Tibial nerve (tissue), 4 donors: ENCODE results near the gene PSMD5. TPM values are rescaled to one million over a fixed set of nuclear protein-coding genes. Genes with fewer than 3 reads are reported as not detected.

Experiments
- DNase-seq, 2 donors: peaks; one replicate each; pipeline ENCODE4 v3.0.0-alpha.2; 2019; ENCODE audit warnings: low spot score in 2 of 2
- H3K27ac ChIP-seq, 4 donors: fragments of 200-600 bp; sonication (generic) in 3 of 4; one replicate each; pipeline ENCODE4 v1.5.1; 2017 to 2019; ENCODE audit warnings: mild to moderate bottlenecking in 1 of 4
- H3K27me3 ChIP-seq, 2 donors: fragments of 200-600 bp; sonication (generic) in 1 of 2; one replicate each; pipeline versions ENCODE4 v1.5.1 to v1.6.0; 2017 to 2019
- H3K36me3 ChIP-seq, 3 donors: fragments of 200-600 bp; sonication (generic); one replicate each; pipeline ENCODE4 v1.5.1; 2018 to 2019
- H3K4me1 ChIP-seq, 4 donors: fragments of 200-600 bp; sonication (generic) in 3 of 4; one replicate each; pipeline ENCODE4 v1.5.1; 2017 to 2019
- H3K4me3 ChIP-seq, 4 donors: fragments of 200-600 bp; sonication (generic) in 3 of 4; one replicate each; pipeline ENCODE4 v1.5.1; 2017 to 2019; ENCODE audit warnings: mild to moderate bottlenecking in 1 of 4, moderate library complexity in 1 of 4
- H3K9me3 ChIP-seq, 4 donors: fragments of 200-600 bp; sonication (generic) in 3 of 4; one replicate each; pipeline ENCODE4 v1.5.1; 2017 to 2019
- CTCF ChIP-seq, 5 experiments: fragments of 200-600 bp in 3 of 5; fragments of 450-650 bp in 2 of 5; sonication (generic) in 3 of 5; IDR thresholded peaks; one replicate each; pipeline ENCODE4 v1.5.1; 2016 to 2019; ENCODE audit warnings: antibody characterized with exemption in 5 of 5, mild to moderate bottlenecking in 3 of 5, moderate library complexity in 2 of 5
- EP300 ChIP-seq, 2 donors: sonication (generic); formaldehyde crosslinking; IDR thresholded peaks; one replicate each; pipeline ENCODE4 v1.6.1; 2017; ENCODE audit warnings: antibody characterized with exemption in 2 of 2, mild to moderate bottlenecking in 1 of 2
- POLR2A ChIP-seq, 2 donors: fragments of 450-650 bp; IDR thresholded peaks; one replicate each; pipeline ENCODE4 v1.6.1; 2017; ENCODE audit warnings: antibody characterized with exemption in 2 of 2, mild to moderate bottlenecking in 2 of 2, moderate library complexity in 2 of 2
- WGBS, 2 donors: methylation state at CpG; one replicate each; pipeline ENCODE4 v1.1.5; 2018; 5-methylcytosine and 5-hydroxymethylcytosine counted together
- total RNA-seq, 4 donors: library from RNA; depleted of rRNA; stranded (reverse); fragments of >200 nt; gene quantifications; one replicate each; pipeline ENCODE4 v1.1.0, GENCODE V29; 2016

Gene PSMD5
- total RNA-seq, result 10 to 100 TPM; 33.9 to 37.7 (median 37.4) TPM

GRCh38 chr9:120842685-120843485 is at the start of gene PSMD5:
Gene PSMD5, minus strand, starts transcription at chr9:120842922. Its CDS starts 13 bp downstream, at chr9:120842909.
- Histone ChIP-seq H3K4me1 (peaks cover 0 to 37% (median 11%) of the 10 kb centered on the region in 4 donors), H3K27me3 (no peaks in the 10 kb centered on the region), H3K27ac (peak within 1 kb of the TSS; percentile 85 to 98 (median 92)), H3K4me3 (peak within 1 kb of the TSS; percentile 52 to 95 (median 80)), H3K9me3 (no peaks in the 10 kb centered on the region), H3K36me3 (peaks cover 0 to 18% (median 0%) of the 10 kb centered on the region in 3 donors)
- peak; percentile 72 to 80 for TF ChIP-seq POLR2A (IDR thresholded peaks at IDR 0.05)
- peak in 1 of 5 experiments; percentile 57 for TF ChIP-seq CTCF (IDR thresholded peaks at IDR 0.05)
- peak; percentile 89 to 95 for TF ChIP-seq EP300 (IDR thresholded peaks at IDR 0.05)
- 2 to 4% methylated on average over 53 of the region's 62 CpGs for WGBS, 2 donors
- peak; percentile 96 for DNase-seq

GRCh38 chr9:120891884-120892747 is 49.4 kb upstream of the PSMD5 start:
- TF ChIP-seq CTCF (IDR thresholded peaks at IDR 0.05) (no peak), POLR2A (IDR thresholded peaks at IDR 0.05) (no peak), EP300 (IDR thresholded peaks at IDR 0.05) (no peak)
- Histone ChIP-seq H3K9me3 (no peaks in the 10 kb centered on the region), H3K27me3 (no peaks in the 10 kb centered on the region), H3K4me1 (peaks cover 0 to 44% (median 14%) of the 10 kb centered on the region in 4 donors), H3K27ac (peak overlapping the region in 3 of 4 donors; percentile 23 to 83 (median 61)), H3K36me3 (no peaks in the 10 kb centered on the region), H3K4me3 (no peak overlapping the region)
- WGBS, 2 donors, result 60 to 62% methylated on average over 15 of the region's 15 CpGs
- no peak for DNase-seq

- H3K27me3 ChIP-seq, result no peaks in the 10 kb centered on the region
- H3K27ac ChIP-seq, result peak overlapping the region in 3 of 4 donors; percentile 64 to 77 (median 69)
- no peaks in the 10 kb centered on the region for H3K36me3 ChIP-seq
- no peak for TF ChIP-seq POLR2A (IDR thresholded peaks at IDR 0.05)
- no peak for TF ChIP-seq EP300 (IDR thresholded peaks at IDR 0.05)
- no peak for TF ChIP-seq CTCF (IDR thresholded peaks at IDR 0.05)
- no peaks in the 10 kb centered on the region for H3K9me3 ChIP-seq
- DNase-seq, result no peak
- 88 to 94% methylated on average over 10 of the region's 10 CpGs for WGBS, 2 donors
- H3K4me1 ChIP-seq, result peaks cover 0 to 41% (median 14%) of the 10 kb centered on the region in 4 donors
- H3K4me3 ChIP-seq, result no peak overlapping the region
These were observed 48.6 kb upstream of the PSMD5 start for GRCh38 chr9:120891245-120891883.

- Histone ChIP-seq H3K4me3 (no peak overlapping the region), H3K9me3 (no peaks in the 10 kb centered on the region), H3K4me1 (peaks cover 0 to 47% (median 17%) of the 10 kb centered on the region in 4 donors), H3K27me3 (no peaks in the 10 kb centered on the region), H3K27ac (peak overlapping the region; percentile 27 to 77 (median 66)), H3K36me3 (no peaks in the 10 kb centered on the region)
- WGBS, 2 donors, result 66 to 74% methylated on average over 14 of the region's 14 CpGs
- no peak for DNase-seq
- no peak for TF ChIP-seq EP300 (IDR thresholded peaks at IDR 0.05)
- TF ChIP-seq CTCF (IDR thresholded peaks at IDR 0.05), result no peak
- no peak for TF ChIP-seq POLR2A (IDR thresholded peaks at IDR 0.05)
These were observed 47.9 kb upstream of the PSMD5 start for GRCh38 chr9:120890320-120891244.
